Activated CD4-positive, alpha-beta memory T cell treated with anti-CD3 and anti-CD28 coated beads for 36 hours (primary cell): Measurements from ENCODE around the gene FOXRED2. TPM values are rescaled to one million over a fixed set of nuclear protein-coding genes. Genes with fewer than 3 reads are reported as not detected.

Experiments
- CTCF ChIA-PET: fragments of 350-600 bp; sonication (Branson Sonifier 250); formaldehyde crosslinking; loops from one replicate; lab custom pipeline; 2021; ENCODE audit warnings: antibody characterized with exemption, inconsistent platforms; lab: Charles Lee
- POLR2A ChIA-PET: fragments of 350-600 bp; sonication (Branson Sonifier 250); formaldehyde crosslinking; loops from one replicate; lab custom pipeline; 2021; ENCODE audit warnings: antibody characterized with exemption; lab: Charles Lee
- DNase-seq: peaks from one replicate; pipeline ENCODE4 v3.0.0-alpha.2; 2020
- H3K27ac Mint-ChIP-seq: one replicate; pipeline ENCODE4 v1.8.0; 2021; ENCODE audit warnings: mixed read lengths
- H3K27me3 Mint-ChIP-seq: one replicate; pipeline ENCODE4 v1.8.0; 2021; ENCODE audit warnings: mixed read lengths
- H3K36me3 Mint-ChIP-seq: one replicate; pipeline ENCODE4 v1.8.0; 2021; ENCODE audit warnings: mixed read lengths
- H3K4me1 Mint-ChIP-seq: one replicate; pipeline ENCODE4 v1.8.0; 2021; ENCODE audit warnings: low read depth, mixed read lengths
- H3K4me3 Mint-ChIP-seq: one replicate; pipeline ENCODE4 v1.8.0; 2021; ENCODE audit warnings: mild to moderate bottlenecking, mixed read lengths
- H3K9me3 Mint-ChIP-seq: one replicate; pipeline ENCODE4 v1.8.0; 2021; ENCODE audit warnings: mixed read lengths
- intact Hi-C: fragments of 100-400 bp; cut with micrococcal nuclease; formaldehyde crosslinking; loops from one replicate; pipeline ENCODE4 v1.15.1; 2023
- total RNA-seq, 2 experiments: library from RNA; stranded (reverse); gene quantifications; one replicate each; pipeline ENCODE4 v1.2.3, GENCODE V29; 2021

The FOXRED2 gene
- total RNA-seq, 2 experiments from 2014 or later, result 15.2 to 15.9 TPM

DNA sequence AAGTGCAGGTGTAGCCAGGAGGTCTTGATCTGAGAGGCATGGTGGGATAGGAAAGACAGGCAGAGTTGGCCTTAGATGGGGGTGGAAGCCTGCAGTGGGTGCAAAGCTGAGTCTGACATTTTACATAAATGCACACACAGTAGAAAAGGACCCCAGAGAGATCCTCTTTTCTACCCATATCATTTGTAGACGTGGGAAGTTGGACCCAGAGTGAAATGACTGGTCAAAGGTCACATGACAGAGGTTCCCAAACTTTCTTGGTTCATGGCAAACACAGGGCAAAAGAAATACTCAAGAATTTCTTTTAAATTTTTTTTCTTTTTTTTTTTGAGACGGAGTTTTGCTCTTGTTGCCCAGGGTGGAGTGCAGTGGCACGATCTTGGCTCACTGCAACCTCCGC, 6.2 kb upstream of the FOXRED2 start:
- H3K27me3 Mint-ChIP-seq, result no peaks in the 10 kb centered on the region
- CTCF ChIA-PET, result interaction anchor here (1.2 kb wide), 1 partner anchor 211 kb away, joined by 3 read pairs; no protein-coding TSS in a partner anchor
- H3K36me3 Mint-ChIP-seq, result peaks cover 65% of the 10 kb centered on the region
- peak overlapping the region; percentile 16 for H3K27ac Mint-ChIP-seq
- no peak overlapping the region for H3K4me3 Mint-ChIP-seq
- no peak for DNase-seq
- POLR2A ChIA-PET, result interaction anchor here (3.2 kb wide), 1 partner anchor 15 kb away, joined by 18 read pairs; the partner anchor contains the start of gene EIF3D
- no peaks in the 10 kb centered on the region for H3K9me3 Mint-ChIP-seq
- intact Hi-C loops, result no loop called here
- no peaks in the 10 kb centered on the region for H3K4me1 Mint-ChIP-seq

GRCh38 chr22:36512333-36512732, 5.5 kb upstream of the FOXRED2 start:
- Mint-ChIP-seq H3K27me3 (no peaks in the 10 kb centered on the region), H3K27ac (no peak overlapping the region), H3K9me3 (no peaks in the 10 kb centered on the region), H3K4me1 (peaks cover 4% of the 10 kb centered on the region), H3K4me3 (no peak overlapping the region), H3K36me3 (peaks cover 62% of the 10 kb centered on the region)
- CTCF ChIA-PET, result interaction anchor here (1.2 to 2.6 kb wide), 2 partner anchors 9 to 210 kb away, joined by 3 to 19 read pairs; no protein-coding TSS in a partner anchor
- intact Hi-C loops, result no loop called here
- DNase-seq, result no peak
- POLR2A ChIA-PET, result interaction anchor here (1.7 to 3.2 kb wide), 2 partner anchors 12 to 16 kb away, joined by 6 to 18 read pairs; partner anchors contain the start of gene EIF3D

DNA sequence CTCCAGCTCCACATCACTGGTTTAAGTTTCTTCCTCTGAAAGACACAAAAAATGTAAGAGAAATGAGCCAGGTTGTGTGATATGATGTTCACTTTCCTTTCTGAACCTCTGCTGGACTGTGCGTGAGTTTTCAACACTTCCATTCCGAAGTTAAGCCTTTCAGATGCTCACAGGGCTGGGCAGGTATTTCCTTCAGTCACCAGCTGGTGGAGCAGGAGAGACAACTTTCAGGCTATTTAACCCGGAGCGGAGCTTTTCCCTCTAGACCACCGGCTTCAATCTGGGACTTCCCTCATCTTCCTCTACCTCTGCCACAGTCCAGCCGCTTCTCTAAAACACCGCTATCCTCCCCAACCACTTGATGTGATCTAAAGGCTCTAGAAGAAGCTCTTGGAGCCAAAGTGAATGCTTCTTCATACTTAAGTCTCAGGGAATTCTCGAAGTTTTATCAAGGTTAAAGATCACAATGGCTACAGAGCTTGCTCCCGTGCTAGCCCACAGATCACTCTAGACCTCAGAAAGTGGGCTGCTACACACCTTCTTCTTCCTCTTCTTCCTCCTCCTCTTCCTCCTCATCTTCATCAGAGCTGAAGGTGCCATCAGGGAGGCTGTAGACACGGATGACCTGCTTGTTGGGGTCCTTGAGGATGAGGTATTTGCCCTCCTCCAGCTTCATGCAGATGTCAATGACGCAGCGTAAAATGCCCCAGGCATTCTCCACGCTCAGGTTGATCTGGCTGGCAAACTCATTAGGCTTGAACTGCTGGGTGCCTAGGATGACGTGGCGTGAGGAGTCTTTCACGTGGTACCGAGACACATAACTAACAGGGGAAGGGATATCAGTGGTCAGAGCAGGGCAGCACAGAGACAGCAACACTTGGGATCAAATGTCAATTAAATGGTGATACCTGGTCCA, 4.4 kb upstream of the FOXRED2 start:
- POLR2A ChIA-PET, result interaction anchor here (0.6 to 3.2 kb wide), 6 partner anchors 10 to 272 kb away, joined by 3 to 18 read pairs (median 4); partner anchors contain the start of genes APOL2 and EIF3D
- Mint-ChIP-seq H3K4me3 (no peak overlapping the region), H3K36me3 (peaks cover 51% of the 10 kb centered on the region), H3K27me3 (no peaks in the 10 kb centered on the region), H3K4me1 (peaks cover 9% of the 10 kb centered on the region), H3K9me3 (no peaks in the 10 kb centered on the region), H3K27ac (no peak overlapping the region)
- intact Hi-C loops, result no loop called here
- CTCF ChIA-PET, result interaction anchor here (0.8 to 2.6 kb wide), 10 partner anchors 8 to 466 kb away, joined by 3 to 19 read pairs (median 4); partner anchors contain the start of genes EIF3D and TXN2
- DNase-seq, result peak; percentile 48

DNA sequence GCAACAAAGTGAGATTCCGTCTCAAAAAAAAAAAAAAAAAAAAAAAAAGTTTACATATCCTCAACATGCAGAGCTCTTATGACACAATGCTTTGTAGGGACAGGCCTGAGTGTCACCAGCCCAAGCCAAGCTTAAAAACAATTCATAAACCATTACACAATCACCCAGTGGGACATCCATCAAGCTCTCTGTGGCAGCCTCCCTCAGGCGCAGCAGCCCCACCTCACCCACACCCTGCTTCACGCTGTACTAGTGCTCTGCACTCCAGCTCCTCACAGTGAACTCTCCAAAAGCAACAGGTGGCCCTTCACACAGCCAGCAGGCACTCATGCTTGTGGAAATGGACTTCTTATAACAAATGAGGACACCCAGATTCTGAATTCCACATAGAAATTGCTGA, 3.5 kb upstream of the FOXRED2 start:
- no peaks in the 10 kb centered on the region for H3K27me3 Mint-ChIP-seq
- ChIA-PET CTCF (interaction anchor here (0.8 to 2.6 kb wide), 8 partner anchors 8 to 467 kb away, joined by 3 to 19 read pairs (median 4); partner anchors contain the start of genes EIF3D and TXN2), POLR2A (interaction anchor here (0.9 to 3.2 kb wide), 5 partner anchors 10 to 271 kb away, joined by 3 to 18 read pairs (median 5); partner anchors contain the start of genes APOL2 and EIF3D)
- peak overlapping the region; percentile 54 for H3K27ac Mint-ChIP-seq
- no peaks in the 10 kb centered on the region for H3K9me3 Mint-ChIP-seq
- no peak overlapping the region for H3K4me3 Mint-ChIP-seq
- no peak for DNase-seq
- H3K4me1 Mint-ChIP-seq, result peaks cover 12% of the 10 kb centered on the region
- peaks cover 43% of the 10 kb centered on the region for H3K36me3 Mint-ChIP-seq
- intact Hi-C loops, result no loop called here

- intact Hi-C loops, result loop anchor here (2.0 kb wide), 1 partner anchor 21 kb away; the partner anchor contains the start of gene EIF3D
- Mint-ChIP-seq H3K4me3 (peak overlapping the region; percentile 67), H3K27ac (no peak overlapping the region), H3K4me1 (peaks cover 19% of the 10 kb centered on the region), H3K27me3 (no peaks in the 10 kb centered on the region), H3K36me3 (peaks cover 27% of the 10 kb centered on the region), H3K9me3 (no peaks in the 10 kb centered on the region)
- POLR2A ChIA-PET, result interaction anchor here (1.0 to 1.4 kb wide), 4 partner anchors 18 to 209 kb away, joined by 3 to 6 read pairs (median 4); no protein-coding TSS in a partner anchor
- no peak for DNase-seq
- CTCF ChIA-PET, result interaction anchor here (1.2 kb wide), 1 partner anchor 268 kb away, joined by 3 read pairs; the partner anchor contains the start of gene APOL2
Observed at GRCh38 chr22:36507518-36508010, 724 bp upstream of the FOXRED2 start.

DNA sequence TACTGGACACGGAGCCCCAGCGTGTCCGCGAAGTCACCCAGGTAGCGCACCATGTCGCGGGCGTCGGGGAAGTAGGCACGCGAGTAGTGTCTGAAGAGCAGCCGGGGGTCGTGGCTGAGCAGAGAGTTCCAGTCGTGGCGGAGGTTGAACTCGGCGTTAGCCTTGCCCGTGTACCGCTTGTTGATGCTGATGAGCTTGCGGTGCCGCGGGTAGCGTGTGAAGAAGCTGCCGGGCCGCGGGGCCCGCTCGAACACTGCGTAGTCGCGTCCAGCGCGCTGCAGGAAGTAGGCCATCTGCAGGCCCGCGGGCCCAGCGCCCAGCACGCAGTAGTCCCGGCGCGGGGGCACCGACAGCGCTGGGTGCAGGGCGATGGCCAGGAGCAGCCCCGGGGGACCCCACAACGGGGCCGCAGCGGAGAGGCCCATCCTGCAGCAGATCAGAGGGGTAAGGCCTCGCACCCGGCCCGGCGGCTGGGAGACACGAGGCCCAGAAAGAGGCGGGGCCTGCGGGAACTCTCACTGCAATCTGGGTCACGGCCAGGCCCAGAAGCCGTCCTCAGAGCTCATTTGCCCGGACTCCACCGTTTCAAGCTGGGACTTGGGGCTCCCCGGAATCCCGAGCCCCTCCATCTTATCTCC, 723 bp downstream of the FOXRED2 start:
- peak overlapping the region; percentile 72 for H3K4me3 Mint-ChIP-seq
- ChIA-PET POLR2A (interaction anchor here (0.8 to 1.4 kb wide), 3 partner anchors 22 to 199 kb away, joined by 3 to 6 read pairs (median 5); no protein-coding TSS in a partner anchor), CTCF (interaction anchor here (0.9 kb wide), 1 partner anchor 22 kb away, joined by 3 read pairs; no protein-coding TSS in a partner anchor)
- no peak for DNase-seq
- peaks cover 16% of the 10 kb centered on the region for H3K36me3 Mint-ChIP-seq
- H3K4me1 Mint-ChIP-seq, result peaks cover 19% of the 10 kb centered on the region
- no peaks in the 10 kb centered on the region for H3K9me3 Mint-ChIP-seq
- H3K27ac Mint-ChIP-seq, result peak overlapping the region; percentile 42
- no peaks in the 10 kb centered on the region for H3K27me3 Mint-ChIP-seq
- intact Hi-C loops, result loop anchor here (2.0 kb wide), 1 partner anchor 23 kb away; the partner anchor contains the start of gene EIF3D

DNA sequence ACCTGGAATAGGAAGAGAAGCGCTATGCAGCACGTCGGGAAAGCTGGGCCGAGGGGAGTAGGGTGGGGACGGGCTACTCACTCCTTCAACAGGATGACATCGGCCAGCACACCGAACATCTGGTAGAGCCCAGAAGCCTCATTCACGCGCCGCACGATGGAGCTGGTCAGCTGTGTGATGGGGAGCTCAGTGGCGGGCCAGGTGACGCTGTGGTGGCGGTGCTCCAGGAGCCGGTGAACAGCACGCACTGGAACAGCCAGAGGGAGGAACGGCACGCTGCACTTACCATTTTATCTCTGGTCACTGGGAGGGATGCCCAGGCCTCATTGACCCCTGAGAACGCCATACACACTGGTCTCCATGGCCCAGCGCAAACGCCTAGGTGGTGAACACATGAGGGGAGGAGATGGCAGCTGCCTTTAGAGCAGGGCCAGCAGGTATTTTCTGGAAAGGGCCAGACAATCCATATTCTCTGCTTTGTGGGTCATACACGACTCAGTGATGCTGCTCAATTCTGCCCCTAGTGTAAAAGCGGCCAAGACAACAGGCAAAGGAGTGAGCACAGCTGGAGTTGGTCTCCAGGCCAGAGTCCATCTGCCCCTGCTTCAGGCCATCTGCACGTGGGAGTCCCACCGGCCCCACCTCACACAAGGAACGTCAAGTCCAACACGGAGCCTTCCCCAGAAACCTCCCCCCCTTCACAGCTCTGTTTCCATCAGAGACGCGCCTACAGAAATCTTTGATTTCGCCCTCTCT, 8.8 kb downstream of the FOXRED2 start:
- Mint-ChIP-seq H3K36me3 (peaks cover 16% of the 10 kb centered on the region), H3K9me3 (no peaks in the 10 kb centered on the region), H3K4me3 (no peak overlapping the region), H3K4me1 (no peaks in the 10 kb centered on the region), H3K27ac (no peak overlapping the region), H3K27me3 (no peaks in the 10 kb centered on the region)
- no peak for DNase-seq
- ChIA-PET POLR2A (no interaction called here), CTCF (no interaction called here)
- intact Hi-C loops, result no loop called here

GRCh38 chr22:36493690-36494110, 13.1 kb downstream of the FOXRED2 start:
- POLR2A ChIA-PET, result no interaction called here
- intact Hi-C loops, result no loop called here
- Mint-ChIP-seq H3K27ac (no peak overlapping the region), H3K36me3 (peaks cover 26% of the 10 kb centered on the region), H3K4me3 (no peak overlapping the region), H3K27me3 (no peaks in the 10 kb centered on the region), H3K9me3 (no peaks in the 10 kb centered on the region), H3K4me1 (no peaks in the 10 kb centered on the region)
- DNase-seq, result no peak
- CTCF ChIA-PET, result interaction anchor here (0.9 to 1.3 kb wide), 2 partner anchors 23 to 192 kb away, joined by 3 to 4 read pairs; no protein-coding TSS in a partner anchor

DNA sequence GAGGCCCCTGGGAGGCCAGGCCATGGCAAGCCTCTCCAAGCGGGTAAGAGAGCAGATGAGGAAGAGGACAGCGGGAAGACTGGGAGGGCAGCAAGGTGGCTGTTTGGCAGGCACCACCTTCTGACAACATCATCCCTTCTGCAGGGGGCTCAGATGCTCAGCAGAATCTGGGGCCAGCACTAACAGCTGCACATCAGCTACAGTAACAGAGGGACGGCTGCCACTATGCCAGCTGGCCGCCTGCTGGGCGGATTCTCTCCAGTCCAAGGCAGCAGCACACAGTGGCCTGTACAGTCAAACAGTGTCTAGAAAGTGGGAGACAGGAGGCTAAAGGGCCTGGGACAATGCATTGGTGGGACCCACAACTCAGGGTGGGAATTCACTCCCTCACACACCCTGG, 14.7 kb downstream of the FOXRED2 start:
- Mint-ChIP-seq H3K27me3 (no peaks in the 10 kb centered on the region), H3K27ac (no peak overlapping the region), H3K9me3 (peaks cover 4% of the 10 kb centered on the region), H3K4me3 (no peak overlapping the region), H3K36me3 (peaks cover 31% of the 10 kb centered on the region), H3K4me1 (no peaks in the 10 kb centered on the region)
- no peak for DNase-seq
- intact Hi-C loops, result no loop called here
- ChIA-PET POLR2A (no interaction called here), CTCF (no interaction called here)

DNA sequence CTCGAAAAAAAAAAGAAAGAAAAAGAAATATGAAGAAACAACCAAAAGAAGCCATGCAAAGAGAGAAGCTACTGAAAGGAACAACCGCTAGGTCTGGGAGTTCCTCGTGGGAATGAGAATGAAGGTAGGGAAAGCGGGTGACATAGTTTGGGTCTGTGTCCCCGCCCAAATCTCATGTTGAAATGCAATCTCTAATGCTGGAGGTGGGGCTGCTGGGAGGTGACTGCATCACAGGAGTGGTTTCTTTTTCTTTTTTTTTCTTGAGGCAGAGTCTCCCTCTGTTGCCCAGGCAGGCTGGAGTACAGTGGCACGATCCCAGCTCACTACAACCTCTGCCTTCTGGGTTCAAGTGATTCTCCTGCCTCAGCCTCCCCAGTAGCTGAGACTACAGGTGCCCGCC, 15.7 kb downstream of the FOXRED2 start:
- Mint-ChIP-seq H3K27ac (no peak overlapping the region), H3K9me3 (peaks cover 7% of the 10 kb centered on the region), H3K4me1 (no peaks in the 10 kb centered on the region), H3K4me3 (no peak overlapping the region), H3K27me3 (no peaks in the 10 kb centered on the region), H3K36me3 (peaks cover 27% of the 10 kb centered on the region)
- intact Hi-C loops, result no loop called here
- ChIA-PET POLR2A (no interaction called here), CTCF (interaction anchor here (0.7 to 1.6 kb wide), 3 partner anchors 21 to 321 kb away, joined by 3 to 5 read pairs (median 3); no protein-coding TSS in a partner anchor)
- no peak for DNase-seq
